AG04450 (cell line): Measurements from ENCODE around the gene ESR2. TPM values are rescaled to one million over a fixed set of nuclear protein-coding genes. Genes with fewer than 3 reads are reported as not detected.
"Not testable (repeated sequence)": the region's sequence is repeated elsewhere in the genome, so short reads cannot be mapped to it uniquely, and the experiment has no call there.

Experiments used
- CTCF ChIA-PET: fragments of 300-600, 350-600 bp; formaldehyde crosslinking; extraction: SDS; loops from one replicate; lab custom pipeline; 2022; ENCODE audit warnings: antibody characterized with exemption, inconsistent platforms; lab: Charles Lee
- POLR2A ChIA-PET: fragments of 350-600 bp; formaldehyde crosslinking; extraction: SDS; loops from one replicate; lab custom pipeline; 2021; ENCODE audit warnings: antibody characterized with exemption, inconsistent platforms; lab: Yijun Ruan, JAX
- DNase-seq: peaks from one replicate; pipeline ENCODE4 v3.0.0-alpha.2; 2011; ENCODE audit warnings: low read depth, low spot score
- H3K27ac ChIP-seq: one replicate; pipeline ENCODE4 v1.5.1; 2012; ENCODE audit warnings: low read depth, low read length, control low read depth
- H3K27me3 ChIP-seq: one replicate; pipeline ENCODE4 v1.6.0; 2012; ENCODE audit warnings: low read length; ENCODE audit not compliant: control insufficient read depth, insufficient read depth
- H3K4me3 ChIP-seq: 2 replicates; pipeline ENCODE4 v1.5.1; 2011; ENCODE audit warnings: mild to moderate bottlenecking, low read depth, low read length, control low read depth
- H3K9me3 ChIP-seq: 2 replicates; pipeline ENCODE4 v1.5.1; 2012; ENCODE audit warnings: low read length; ENCODE audit not compliant: control insufficient read depth, insufficient read depth
- polyA plus RNA-seq: library from polyadenylated mRNA; depleted of rRNA; stranded (reverse); fragments of >200 nt; gene quantifications from 2 replicates; pipeline ENCODE4 v1.2.3, GENCODE V29; 2011
- TF ChIP-seq, protein P1 (sequence below): IDR thresholded peaks from 2 replicates; pipeline ENCODE4 v1.5.1; 2011; ENCODE audit warnings: low read depth, low read length, control low read depth, inconsistent platforms

ESR2 gene
- polyA plus RNA-seq, 1 experiment, result 0.04 TPM

DNA sequence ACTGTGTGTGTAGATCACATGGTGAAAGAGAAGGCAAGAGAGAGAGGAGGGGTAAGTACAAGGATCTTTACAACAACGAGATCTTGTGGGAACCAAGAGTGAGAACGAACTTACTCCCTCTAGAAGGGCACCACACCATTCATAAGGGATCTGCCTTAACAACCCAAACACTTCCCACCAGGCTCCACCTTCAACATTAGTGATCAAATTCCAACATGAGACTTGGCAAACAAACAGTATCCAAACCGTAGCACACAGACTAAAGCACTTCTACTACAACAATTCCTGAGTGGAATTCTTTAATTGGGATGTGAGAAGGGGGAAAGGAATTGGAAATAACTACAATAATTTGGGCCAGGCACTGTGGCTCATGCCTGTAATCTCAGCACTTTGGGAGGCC, 35.0 kb upstream of the ESR2 start:
- CTCF ChIA-PET, result interaction anchor here (1.3 kb wide), 1 partner anchor 25 kb away, joined by 3 read pairs; no protein-coding TSS in a partner anchor

DNA sequence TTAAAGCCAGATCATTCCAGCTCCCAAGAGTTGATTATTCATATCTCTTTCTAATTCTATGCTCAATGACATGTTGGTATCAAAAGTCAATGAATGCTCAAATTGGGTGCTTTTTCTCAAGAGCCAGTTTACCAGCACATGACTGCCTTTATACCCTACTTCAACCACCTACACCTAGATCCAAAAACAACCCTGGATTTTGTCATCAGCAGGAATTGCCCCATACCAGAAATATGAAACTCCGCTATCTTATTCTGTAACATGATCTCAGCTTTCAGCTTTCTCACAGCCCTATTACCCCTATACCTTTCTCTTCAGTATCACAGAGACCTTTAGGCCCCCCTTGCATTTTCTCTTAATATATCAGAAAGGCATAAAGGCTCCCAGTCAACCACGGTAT, 32.3 kb upstream of the ESR2 start:
- no peaks in the 10 kb centered on the region for H3K27me3 ChIP-seq
- no peak for DNase-seq
- POLR2A ChIA-PET, result no interaction called here
- CTCF ChIA-PET, result no interaction called here
- no peaks in the 10 kb centered on the region for H3K9me3 ChIP-seq
- no peak overlapping the region for H3K27ac ChIP-seq
- H3K4me3 ChIP-seq, result no peak overlapping the region
- TF ChIP-seq, protein P1, sequence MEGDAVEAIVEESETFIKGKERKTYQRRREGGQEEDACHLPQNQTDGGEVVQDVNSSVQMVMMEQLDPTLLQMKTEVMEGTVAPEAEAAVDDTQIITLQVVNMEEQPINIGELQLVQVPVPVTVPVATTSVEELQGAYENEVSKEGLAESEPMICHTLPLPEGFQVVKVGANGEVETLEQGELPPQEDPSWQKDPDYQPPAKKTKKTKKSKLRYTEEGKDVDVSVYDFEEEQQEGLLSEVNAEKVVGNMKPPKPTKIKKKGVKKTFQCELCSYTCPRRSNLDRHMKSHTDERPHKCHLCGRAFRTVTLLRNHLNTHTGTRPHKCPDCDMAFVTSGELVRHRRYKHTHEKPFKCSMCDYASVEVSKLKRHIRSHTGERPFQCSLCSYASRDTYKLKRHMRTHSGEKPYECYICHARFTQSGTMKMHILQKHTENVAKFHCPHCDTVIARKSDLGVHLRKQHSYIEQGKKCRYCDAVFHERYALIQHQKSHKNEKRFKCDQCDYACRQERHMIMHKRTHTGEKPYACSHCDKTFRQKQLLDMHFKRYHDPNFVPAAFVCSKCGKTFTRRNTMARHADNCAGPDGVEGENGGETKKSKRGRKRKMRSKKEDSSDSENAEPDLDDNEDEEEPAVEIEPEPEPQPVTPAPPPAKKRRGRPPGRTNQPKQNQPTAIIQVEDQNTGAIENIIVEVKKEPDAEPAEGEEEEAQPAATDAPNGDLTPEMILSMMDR, result no peak

More for the DNA sequence above, 35.0 kb upstream of the ESR2 start:
- POLR2A ChIA-PET, result no interaction called here
- H3K9me3 ChIP-seq, result no peaks in the 10 kb centered on the region
- H3K27ac ChIP-seq, result no peak overlapping the region
- TF ChIP-seq, protein P1, result no peak
- no peaks in the 10 kb centered on the region for H3K27me3 ChIP-seq
- DNase-seq, result no peak
- no peak overlapping the region for H3K4me3 ChIP-seq

DNA sequence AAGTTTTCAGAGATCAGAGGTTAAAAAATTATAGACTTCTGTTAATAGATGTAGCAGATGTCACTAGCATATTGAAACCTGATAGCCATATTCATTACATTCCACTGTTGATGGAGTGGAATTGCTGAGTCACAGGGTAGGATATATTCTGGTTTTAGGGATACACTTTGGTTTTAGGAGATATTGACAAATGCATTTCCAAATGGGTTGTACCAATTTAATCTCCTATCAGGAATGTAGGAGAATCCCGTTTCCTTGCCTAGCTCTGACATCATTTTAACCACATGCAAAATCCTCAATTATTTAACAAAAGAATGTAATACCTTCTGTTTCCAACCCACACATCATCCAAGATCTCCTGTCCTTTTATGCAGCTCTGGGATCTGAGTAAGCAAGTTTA, 30.7 kb upstream of the ESR2 start:
- POLR2A ChIA-PET, result no interaction called here
- Histone ChIP-seq H3K27ac (no peak overlapping the region), H3K4me3 (no peak overlapping the region), H3K9me3 (no peaks in the 10 kb centered on the region), H3K27me3 (no peaks in the 10 kb centered on the region)
- TF ChIP-seq, protein P1, result no peak
- DNase-seq, result no peak
- CTCF ChIA-PET, result interaction anchor here (0.6 kb wide), 1 partner anchor 965 kb away, joined by 4 read pairs; no protein-coding TSS in a partner anchor

DNA sequence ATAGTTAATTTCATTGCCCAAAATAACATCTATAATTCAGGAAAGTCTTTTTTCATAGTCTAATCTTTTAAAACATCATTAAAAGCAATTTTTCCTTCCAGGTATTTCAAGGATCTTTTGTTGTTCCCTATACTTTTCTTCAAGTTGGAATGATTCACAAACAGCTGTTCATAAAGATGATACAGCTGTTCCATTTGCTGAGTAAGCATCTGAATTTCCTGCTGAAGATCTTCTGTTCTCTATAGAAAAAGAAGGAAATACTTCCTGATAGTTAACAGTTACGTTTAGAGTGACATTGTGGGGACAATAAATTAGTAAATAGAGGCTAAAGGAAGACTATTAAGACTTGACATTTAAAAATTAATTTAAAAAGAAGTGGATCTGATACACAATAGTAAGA, 30.3 kb upstream of the ESR2 start:
- CTCF ChIA-PET, result no interaction called here
- Histone ChIP-seq H3K4me3 (no peak overlapping the region), H3K27ac (no peak overlapping the region), H3K27me3 (no peaks in the 10 kb centered on the region), H3K9me3 (no peaks in the 10 kb centered on the region)
- TF ChIP-seq, protein P1, result no peak
- POLR2A ChIA-PET, result no interaction called here
- DNase-seq, result no peak

DNA sequence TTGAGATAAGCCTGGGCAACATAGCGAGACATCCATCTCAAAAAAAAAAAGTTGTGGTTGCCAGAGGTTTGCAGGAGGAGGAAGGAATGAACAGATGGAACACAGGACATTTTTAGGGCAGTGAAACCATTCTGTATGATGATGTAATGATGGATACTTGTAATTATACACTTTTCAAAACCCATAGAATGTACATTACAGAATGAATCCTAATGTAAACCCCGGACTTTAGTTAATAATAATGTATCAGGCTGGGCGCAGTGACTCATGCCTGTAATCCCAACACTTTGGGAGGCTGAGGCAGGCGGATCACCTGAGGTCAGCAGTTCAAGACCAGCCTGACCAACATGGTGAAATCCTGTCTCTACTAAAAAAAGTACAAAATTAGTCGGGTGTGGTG, 26.2 kb upstream of the ESR2 start:
- H3K9me3 ChIP-seq, H3K4me3 ChIP-seq, H3K27me3 ChIP-seq, POLR2A ChIA-PET, H3K27ac ChIP-seq, DNase-seq: not testable (repeated sequence)
- CTCF ChIA-PET, result interaction anchor here (0.6 kb wide), 1 partner anchor 327 kb away, joined by 3 read pairs; no protein-coding TSS in a partner anchor

DNA sequence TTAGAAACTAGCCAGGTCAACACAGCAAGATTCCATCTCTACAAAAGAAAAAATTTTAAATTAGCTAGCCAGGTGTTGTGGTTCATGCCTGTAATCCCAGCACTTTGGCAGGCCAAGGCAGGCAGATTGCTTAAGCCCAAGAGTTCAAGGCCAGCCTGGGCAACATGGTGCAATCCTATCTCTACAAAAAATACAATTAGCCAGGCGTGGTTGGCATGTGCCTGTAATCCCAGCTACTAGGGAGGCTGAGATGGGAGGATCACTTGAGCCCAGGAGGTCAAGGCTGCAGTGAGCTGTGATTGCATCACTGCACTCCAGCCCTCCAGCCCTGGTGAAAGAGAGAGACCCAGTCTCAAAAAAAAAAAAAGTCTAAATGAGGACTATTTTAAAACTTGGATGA, 24.5 kb upstream of the ESR2 start:
- H3K27ac ChIP-seq, H3K27me3 ChIP-seq, H3K9me3 ChIP-seq, POLR2A ChIA-PET, H3K4me3 ChIP-seq, DNase-seq: not testable (repeated sequence)
- CTCF ChIA-PET, result interaction anchor here (0.8 kb wide), 1 partner anchor 23 kb away, joined by 3 read pairs; no protein-coding TSS in a partner anchor
